ELF-1 (cell line): Measurements from ENCODE around the gene NRBF2.
"Not testable (repeated sequence)": the region's sequence is repeated elsewhere in the genome, so short reads cannot be mapped to it uniquely, and the experiment has no call there.

Source experiments
- DNase-seq: peaks from one replicate; pipeline ENCODE4 v3.0.0-alpha.2; 2016; ENCODE audit warnings: low read depth, low spot score

The NRBF2 gene

GRCh38 chr10:63116452-63117072 lies 16.6 kb upstream of the NRBF2 start:
- DNase-seq: no peak

DNA sequence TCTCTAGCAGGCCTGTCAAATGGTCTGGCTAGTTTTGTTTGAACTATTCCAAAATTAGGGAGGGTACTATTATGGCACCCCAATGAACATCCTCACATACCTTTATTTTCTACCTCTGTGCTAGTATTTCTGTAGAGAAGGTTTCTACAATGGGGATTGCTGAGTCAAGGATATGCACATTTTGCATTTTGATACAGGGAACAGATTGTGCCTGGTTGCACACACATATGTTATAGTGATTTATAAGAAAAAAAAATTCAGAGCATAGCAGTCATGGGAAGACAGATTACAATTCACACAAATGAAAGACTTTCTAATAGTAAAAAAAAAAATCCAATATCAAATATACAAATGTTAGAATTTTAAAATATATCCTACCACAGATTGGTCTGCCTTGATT lies 14.1 kb upstream of the NRBF2 start:
- no peak for DNase-seq

DNA sequence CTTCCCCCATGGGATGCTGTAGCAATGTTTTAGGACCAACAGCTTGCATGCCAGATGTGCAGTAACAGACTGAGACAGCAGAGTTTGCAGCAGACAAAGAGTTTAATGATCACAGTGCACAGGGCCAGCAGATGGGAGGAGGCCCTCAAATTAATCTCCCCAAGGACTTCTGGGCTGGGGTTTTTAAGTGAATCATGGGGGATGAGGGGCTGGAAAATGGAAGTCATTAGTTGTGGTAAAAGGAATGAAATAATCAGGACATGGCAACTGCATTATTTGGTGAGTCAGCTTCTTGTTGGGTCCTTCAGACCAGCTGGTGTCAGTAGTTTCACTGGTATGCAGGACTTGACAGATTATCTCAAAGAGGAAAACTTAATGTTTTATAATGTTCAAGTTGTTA lies 12.6 kb upstream of the NRBF2 start:
- DNase-seq: no peak

DNA sequence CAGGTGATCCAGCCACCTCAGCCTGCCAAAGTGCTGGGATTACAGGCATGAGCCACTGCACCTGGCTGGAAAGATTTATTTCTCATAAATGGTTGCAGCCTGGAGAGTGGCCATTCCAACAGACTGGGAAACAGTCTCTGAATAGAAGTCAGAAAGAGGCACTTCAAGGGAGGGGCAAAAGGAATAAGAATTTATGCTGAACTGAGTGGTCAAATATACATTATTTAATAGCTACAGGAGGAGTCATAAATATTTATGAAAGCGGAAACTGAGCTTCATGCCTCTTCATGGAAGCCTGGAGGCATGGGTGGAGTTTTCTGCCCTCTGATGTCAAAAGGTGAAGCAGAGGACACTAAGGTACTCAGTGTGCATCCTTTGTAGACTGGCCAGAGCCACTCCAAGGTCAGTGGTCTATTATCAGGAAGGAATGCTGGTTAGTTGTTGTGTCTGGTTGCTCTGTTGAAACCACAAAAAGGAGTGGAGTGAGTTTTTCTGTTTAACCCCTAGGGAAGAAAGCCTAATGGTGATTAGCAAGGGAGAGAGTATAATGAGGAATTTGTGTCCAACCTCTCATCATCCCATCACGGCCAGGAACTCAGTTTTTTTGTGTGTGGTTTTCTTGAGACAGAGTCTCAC lies 9.3 kb upstream of the NRBF2 start:
- DNase-seq: peak; percentile 12

DNA sequence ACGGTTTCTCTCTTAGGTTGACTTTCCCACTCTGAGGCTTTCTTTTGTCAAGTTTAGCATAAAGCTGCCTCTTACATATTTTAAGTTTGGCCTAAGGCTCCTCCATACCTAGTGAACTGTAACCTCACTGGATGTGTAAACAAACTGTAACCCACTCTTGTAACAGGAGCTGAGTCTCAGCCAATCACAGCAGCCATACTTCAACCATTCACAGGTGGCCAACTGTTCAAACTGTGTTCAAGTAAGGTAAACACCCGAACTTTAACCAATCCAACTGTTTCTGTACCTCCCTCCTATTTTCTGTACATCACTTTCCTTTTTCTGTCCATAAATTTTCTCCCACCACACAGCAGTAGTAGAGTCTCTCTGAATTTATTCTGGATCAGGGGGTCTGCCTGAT lies 7.7 kb upstream of the NRBF2 start:
- DNase-seq: no peak

GRCh38 chr10:63128443-63128842 lies 4.7 kb upstream of the NRBF2 start:
- no peak for DNase-seq

DNA sequence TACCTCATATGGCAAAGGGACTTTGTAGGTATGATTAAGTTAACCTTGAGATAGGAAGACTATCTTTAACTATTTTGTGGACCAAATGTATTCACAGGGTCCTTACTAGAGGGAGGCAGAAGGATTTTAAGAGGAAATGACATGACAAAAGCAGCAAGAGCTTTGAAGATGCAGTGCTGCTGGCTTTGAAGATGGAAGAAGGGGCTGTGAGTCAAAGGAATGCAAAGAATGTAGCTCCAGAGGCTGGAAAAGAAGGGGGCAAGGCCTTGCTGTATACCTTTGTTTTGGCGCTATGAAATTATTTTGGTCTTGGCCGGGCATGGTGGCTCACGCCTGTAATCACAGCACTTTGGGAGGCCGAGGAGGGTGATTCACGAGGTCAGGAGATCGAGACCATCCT lies 3.2 kb upstream of the NRBF2 start:
- peak; percentile 81 for DNase-seq

GRCh38 chr10:63132651-63133055 lies 475 bp upstream of the NRBF2 start:
- DNase-seq: no peak

DNA sequence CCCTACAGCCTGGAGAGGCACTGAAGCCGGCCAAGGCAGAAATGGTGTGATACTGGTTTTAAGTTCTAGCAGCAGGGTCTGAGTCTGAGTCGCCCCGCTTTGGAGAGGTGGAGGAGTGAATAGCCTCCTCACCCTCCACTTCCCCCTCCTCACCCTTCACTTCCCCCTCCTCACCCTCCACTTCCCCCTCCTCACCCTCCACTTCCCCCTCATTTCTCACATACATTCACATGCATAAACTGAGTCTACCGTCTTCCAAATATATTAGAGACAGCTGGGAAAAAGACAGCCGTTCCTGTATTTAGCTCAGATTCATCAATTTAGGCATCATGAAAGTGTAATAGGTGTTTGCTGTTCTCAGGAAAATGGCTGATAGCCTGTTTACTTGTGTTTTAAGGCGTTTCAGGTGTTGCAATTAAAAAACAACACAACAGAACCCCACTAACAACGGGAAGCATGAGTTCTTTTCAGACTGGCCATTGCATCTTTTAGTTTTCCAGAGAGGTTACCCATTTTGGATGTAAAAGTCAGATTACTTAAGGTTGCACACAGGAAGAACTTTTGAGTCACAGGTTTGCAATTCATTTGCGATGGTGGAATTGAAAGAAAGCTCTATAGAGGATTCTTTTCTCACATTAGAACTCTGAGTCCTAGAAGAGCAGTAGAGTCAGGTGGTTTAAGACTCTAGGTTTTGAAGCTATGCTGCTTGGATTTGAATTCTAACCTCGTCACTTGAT lies 861 bp downstream of the NRBF2 start:
- DNase-seq: no peak

- DNase-seq: no peak
Measured at GRCh38 chr10:63137306-63137705, 4.2 kb downstream of the NRBF2 start.

GRCh38 chr10:63140077-63140476 lies 6.9 kb downstream of the NRBF2 start:
- no peak for DNase-seq

DNA sequence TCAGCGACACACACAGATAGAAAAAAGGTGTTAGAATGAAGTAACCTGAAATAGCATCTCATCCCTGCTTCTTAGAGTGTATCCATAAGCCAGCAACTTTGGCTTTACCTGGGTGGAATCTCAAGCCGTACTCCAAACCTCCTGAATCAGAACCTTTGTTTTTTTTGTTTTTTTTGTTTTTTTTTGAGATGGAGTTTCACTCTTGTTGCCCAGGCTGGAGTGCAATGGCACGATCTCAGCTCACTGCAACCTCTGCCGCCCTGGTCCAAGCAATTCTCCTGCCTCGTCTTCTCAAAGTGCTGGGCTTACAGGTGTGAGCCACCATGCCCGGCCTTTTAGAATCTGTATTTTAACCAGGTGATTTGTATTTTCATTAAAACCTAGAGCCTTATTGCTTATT lies 9.0 kb downstream of the NRBF2 start:
- DNase-seq: no peak

DNA sequence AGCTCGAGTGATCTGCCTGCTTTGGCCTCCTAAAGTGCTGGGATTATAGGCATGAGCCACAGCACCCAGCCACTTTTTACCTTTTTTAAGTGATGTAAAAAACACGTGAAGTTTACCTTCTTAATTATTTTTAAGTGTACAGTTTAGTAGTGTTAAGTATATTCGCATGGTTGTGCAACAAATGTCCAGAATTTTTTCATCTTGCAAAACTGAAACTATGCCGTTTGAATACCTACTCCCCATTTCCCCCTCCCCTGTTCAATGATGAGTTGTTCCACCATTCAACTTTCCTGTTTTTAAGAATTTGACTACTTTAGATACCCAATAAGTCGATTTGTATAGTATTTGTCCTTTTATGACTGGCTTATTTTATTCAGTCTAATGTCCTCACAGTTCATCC lies 10.9 kb downstream of the NRBF2 start:
- DNase-seq: no peak

GRCh38 chr10:63145782-63146181 lies 12.7 kb downstream of the NRBF2 start:
- no peak for DNase-seq

- DNase-seq: no peak
Measured at GRCh38 chr10:63146503-63146902, 13.4 kb downstream of the NRBF2 start.

- DNase-seq: no peak
Measured at GRCh38 chr10:63150745-63151144, 17.6 kb downstream of the NRBF2 start.

DNA sequence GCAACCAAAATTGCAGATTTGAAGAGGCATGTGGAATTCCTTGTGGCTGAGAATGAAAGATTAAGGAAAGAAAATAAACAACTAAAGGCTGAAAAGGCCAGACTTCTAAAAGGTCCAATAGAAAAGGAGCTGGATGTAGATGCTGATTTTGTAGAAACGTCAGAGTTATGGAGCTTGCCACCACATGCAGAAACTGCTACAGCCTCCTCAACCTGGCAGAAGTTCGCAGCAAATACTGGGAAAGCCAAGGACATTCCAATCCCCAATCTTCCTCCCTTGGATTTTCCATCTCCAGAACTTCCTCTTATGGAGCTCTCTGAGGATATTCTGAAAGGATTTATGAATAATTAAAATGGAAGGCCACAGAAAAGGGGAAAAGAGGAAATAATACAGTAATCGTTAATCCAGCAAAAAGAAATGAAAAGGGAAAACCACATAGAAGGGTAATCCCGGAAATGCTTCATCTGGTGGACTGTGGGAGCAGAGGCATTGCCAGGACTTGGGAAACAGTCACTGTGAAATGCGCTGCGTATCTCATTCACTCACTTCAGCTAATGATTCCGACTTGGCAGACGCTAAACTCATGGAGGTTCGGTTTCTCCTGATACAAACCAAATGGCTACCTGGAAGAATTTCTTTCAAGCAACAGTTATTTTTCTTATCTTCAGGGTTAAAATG lies 20.9 kb downstream of the NRBF2 start:
- not testable (repeated sequence) for DNase-seq

- DNase-seq: no peak
Measured at GRCh38 chr10:63154546-63155387, 21.6 kb downstream of the NRBF2 start.

DNA sequence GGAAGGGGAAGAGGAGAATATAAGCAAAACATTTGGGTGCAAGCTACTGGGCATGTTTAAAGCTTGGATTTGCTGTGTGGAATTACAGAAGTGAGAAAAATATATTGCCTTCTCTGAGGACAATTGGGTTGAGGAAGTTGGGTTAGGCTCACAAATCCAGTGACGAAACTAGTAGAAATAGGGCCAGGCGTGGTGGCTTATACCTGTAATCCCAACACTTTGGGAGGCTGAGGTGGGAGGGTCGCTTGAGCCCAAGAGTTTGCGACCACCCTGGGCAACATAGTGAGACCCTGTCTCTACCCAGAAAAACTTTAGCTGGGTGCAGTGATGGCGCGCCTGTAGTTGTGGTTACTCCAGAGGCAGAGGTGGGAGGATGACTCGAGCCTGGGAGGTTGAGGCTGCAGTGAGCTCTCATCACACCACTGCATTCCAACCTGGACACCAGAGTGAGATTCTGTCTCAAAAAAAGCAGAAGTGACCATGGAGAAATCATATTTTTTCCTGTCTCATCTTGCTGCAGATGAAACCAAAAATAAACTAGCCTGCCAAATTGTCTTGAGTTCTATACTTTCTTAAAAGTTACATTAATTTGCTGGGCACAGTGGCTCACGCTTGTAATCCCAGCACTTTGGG lies 22.4 kb downstream of the NRBF2 start:
- DNase-seq: no peak

GRCh38 chr10:63156236-63156635 lies 23.1 kb downstream of the NRBF2 start:
- DNase-seq: no peak
